HCT116 (cell line): ENCODE results near the gene SLC6A19. TPM values are rescaled to one million over a fixed set of nuclear protein-coding genes. Genes with fewer than 3 reads are reported as not detected.

Experiments used
- ATAC-seq: fragments of 200-7000 bp; cut with Tn5 transposase; 2 replicates; pipeline ENCODE4 v1.9.1; 2020; ENCODE audit warnings: mild to moderate bottlenecking, moderate library complexity
- BruUV-seq: library from RNA; stranded (reverse); fragments of 400-500 nt; replicated peaks from 2 replicates; lab custom pipeline; 2021; lab: Mats Ljungman, UMichigan
- CTCF ChIA-PET: fragments of 300-600 bp; sonication (Branson Sonifier 250); formaldehyde crosslinking; loops from one replicate; lab custom pipeline; 2021; ENCODE audit warnings: antibody characterized with exemption; lab: Charles Lee
- POLR2A ChIA-PET: fragments of 300-600, 350-600 bp; sonication (Branson Sonifier 250); formaldehyde crosslinking; loops from one replicate; lab custom pipeline; 2021; ENCODE audit warnings: antibody characterized with exemption; lab: Charles Lee
- RAD21 ChIA-PET, 2 experiments: fragments of 300-600 bp; sonication (Branson Sonifier 250); formaldehyde crosslinking; loops; one replicate each; lab custom pipeline; 2023; ENCODE audit warnings: low total read pairs in 2 of 2; ENCODE audit not compliant: uncharacterized antibody in 2 of 2, unreplicated experiment in 2 of 2, low non-redundant PET in 1 of 2; lab: Charles Lee
- DNase-seq: peaks from one replicate; pipeline ENCODE4 v3.0.0-alpha.2; 2010; ENCODE audit warnings: low read depth, low spot score
- H2AFZ ChIP-seq: fragments of 200-600 bp; shearing (Covaris generic), sonication (generic); 2 replicates; pipeline ENCODE4 v1.6.1; 2017; ENCODE audit warnings: low read depth, mixed run types, mixed read lengths, antibody characterized with exemption, low read length; ENCODE audit not compliant: poor library complexity, severe bottlenecking
- H3K27ac ChIP-seq: 2 replicates; pipeline ENCODE4 v1.5.1; 2012; ENCODE audit warnings: low read depth, low read length
- H3K27me3 ChIP-seq: fragments of 200-600 bp; sonication (generic); 2 replicates; pipeline ENCODE4 v1.6.1; 2016; ENCODE audit warnings: mixed run types, low read length, mixed read lengths; ENCODE audit not compliant: insufficient read depth
- H3K36me3 ChIP-seq, 2 experiments: fragments of 200-500 bp in 1 of 2; fragments of 200-600 bp in 1 of 2; sonication (Bioruptor generic) in 1 of 2; sonication (generic) in 1 of 2; 2 replicates each; pipeline versions ENCODE4 v1.5.1 to v1.6.1; 2014 to 2016; ENCODE audit warnings: low read length in 2 of 2, inconsistent platforms in 1 of 2, mixed read lengths in 1 of 2, mixed run types in 1 of 2; ENCODE audit not compliant: insufficient read depth in 2 of 2, control insufficient read depth in 1 of 2
- H3K4me1 ChIP-seq, 2 experiments: fragments of 200-600 bp in 1 of 2; sonication (generic) in 1 of 2; 2 replicates each; pipeline versions ENCODE4 v1.5.1 to v1.6.1; 2012 to 2017; ENCODE audit warnings: low read length in 2 of 2, inconsistent platforms in 1 of 2, mild to moderate bottlenecking in 1 of 2, mixed read lengths in 1 of 2, mixed run types in 1 of 2, moderate library complexity in 1 of 2; ENCODE audit not compliant: insufficient read depth in 2 of 2, control insufficient read depth in 1 of 2
- H3K4me2 ChIP-seq: fragments of 200-600 bp; sonication (generic); 2 replicates; pipeline ENCODE4 v1.6.1; 2017; ENCODE audit warnings: mixed run types, low read length, mixed read lengths
- H3K4me3 ChIP-seq, 2 experiments: fragments of 200-600 bp in 1 of 2; sonication (generic) in 1 of 2; replicated peaks in 1 of 2; 2 replicates each; pipeline ENCODE4 v1.5.1; 2011 to 2016; ENCODE audit warnings: low read length in 2 of 2, control low read depth in 1 of 2, low read depth in 1 of 2, mild to moderate bottlenecking in 1 of 2, mixed read lengths in 1 of 2, mixed run types in 1 of 2
- H3K79me2 ChIP-seq: fragments of 200-600 bp; sonication (generic); 2 replicates; pipeline ENCODE4 v1.6.1; 2017; ENCODE audit warnings: mild to moderate bottlenecking, mixed run types, low read length, moderate library complexity, mixed read lengths; ENCODE audit not compliant: insufficient read depth
- H3K9ac ChIP-seq: fragments of 200-600 bp; sonication (generic); 2 replicates; pipeline ENCODE4 v1.6.1; 2016; ENCODE audit warnings: low read length, mixed read lengths
- H3K9me2 ChIP-seq: fragments of 200-600 bp; sonication (generic), shearing (Covaris generic); 2 replicates; pipeline ENCODE4 v1.6.1; 2017; ENCODE audit warnings: mixed run types, mild to moderate bottlenecking, moderate library complexity; ENCODE audit not compliant: insufficient read depth
- H3K9me3 ChIP-seq, 2 experiments: fragments of 200-500 bp in 1 of 2; fragments of 200-600 bp in 1 of 2; sonication (Bioruptor generic) in 1 of 2; sonication (generic) in 1 of 2; 2 replicates each; pipeline ENCODE4 v1.6.1; 2014 to 2017; ENCODE audit warnings: low read length in 2 of 2, mixed read lengths in 2 of 2, inconsistent platforms in 1 of 2, low read depth in 1 of 2, mild to moderate bottlenecking in 1 of 2, mixed run types in 1 of 2, moderate library complexity in 1 of 2; ENCODE audit not compliant: control insufficient read depth in 1 of 2, insufficient read depth in 1 of 2
- H4K20me1 ChIP-seq: fragments of 200-600 bp; sonication (generic), shearing (Covaris generic); 2 replicates; pipeline ENCODE4 v1.6.1; 2017; ENCODE audit warnings: mixed run types, mild to moderate bottlenecking, moderate library complexity; ENCODE audit not compliant: insufficient read depth
- ATF3 ChIP-seq: IDR thresholded peaks from 2 replicates; pipeline ENCODE4 v1.6.1; 2012
- CBX3 ChIP-seq: IDR thresholded peaks from 2 replicates; pipeline ENCODE4 v1.6.1; 2012; ENCODE audit warnings: low read depth
- CEBPB ChIP-seq: IDR thresholded peaks from 2 replicates; pipeline ENCODE4 v1.6.1; 2012; ENCODE audit warnings: low read depth
- CTCF ChIP-seq, 3 experiments: fragments of 200-600 bp in 1 of 3; sonication (generic) in 1 of 3; IDR thresholded peaks in 2 of 3; conservative IDR thresholded peaks in 1 of 3; 2 replicates each; pipeline ENCODE4 v1.5.1; 2012 to 2017; ENCODE audit warnings: low read depth in 2 of 3, low read length in 2 of 3, antibody characterized with exemption in 1 of 3, borderline replicate concordance in 1 of 3, control low read depth in 1 of 3, mild to moderate bottlenecking in 1 of 3, mixed read lengths in 1 of 3, mixed run types in 1 of 3, moderate library complexity in 1 of 3; ENCODE audit not compliant: insufficient read depth in 1 of 3
- EGR1 ChIP-seq: IDR thresholded peaks from 2 replicates; pipeline ENCODE4 v1.6.1; 2012; ENCODE audit warnings: low read depth
- EZH2 ChIP-seq: fragments of 200-600 bp; sonication (generic); IDR thresholded peaks from 2 replicates; pipeline ENCODE4 v1.6.1; 2017; ENCODE audit warnings: antibody characterized with exemption, mixed run types
- EZH2phosphoT487 ChIP-seq: fragments of 200-600 bp; IDR thresholded peaks from 2 replicates; pipeline ENCODE4 v1.6.1; 2018; ENCODE audit warnings: antibody characterized with exemption, borderline replicate concordance
- FOSL1 ChIP-seq: IDR thresholded peaks from 2 replicates; pipeline ENCODE4 v1.6.1; 2012; ENCODE audit warnings: low read depth
- JUND ChIP-seq: IDR thresholded peaks from 2 replicates; pipeline ENCODE4 v1.6.1; 2012
- MAX ChIP-seq: IDR thresholded peaks from 2 replicates; pipeline ENCODE4 v1.6.1; 2012
- POLR2AphosphoS5 ChIP-seq: IDR thresholded peaks from 2 replicates; pipeline ENCODE4 v1.6.1; 2011; ENCODE audit warnings: mild to moderate bottlenecking, low read depth, low read length, moderate library complexity
- RAD21 ChIP-seq: IDR thresholded peaks from 2 replicates; pipeline ENCODE4 v1.6.1; 2012; ENCODE audit warnings: low read depth, mild to moderate bottlenecking
- SP1 ChIP-seq: IDR thresholded peaks from 2 replicates; pipeline ENCODE4 v1.6.1; 2012; ENCODE audit warnings: low read depth
- YY1 ChIP-seq: IDR thresholded peaks from 2 replicates; pipeline ENCODE4 v1.6.1; 2011; ENCODE audit warnings: low read length, low read depth, moderate library complexity, mild to moderate bottlenecking; ENCODE audit not compliant: insufficient replicate concordance; ENCODE audit errors: extremely low read depth
- intact Hi-C: fragments of 100-400 bp; cut with micrococcal nuclease; formaldehyde crosslinking; loops from 2 replicates; pipeline ENCODE4 v1.10.0; 2022
- total RNA-seq: library from RNA; stranded (reverse); gene quantifications from one replicate; pipeline ENCODE4 v1.2.1, GENCODE V29; 2021; ENCODE audit not compliant: unreplicated experiment

The SLC6A19 gene
- total RNA-seq, 1 experiment from 2014 or later, result not detected

DNA sequence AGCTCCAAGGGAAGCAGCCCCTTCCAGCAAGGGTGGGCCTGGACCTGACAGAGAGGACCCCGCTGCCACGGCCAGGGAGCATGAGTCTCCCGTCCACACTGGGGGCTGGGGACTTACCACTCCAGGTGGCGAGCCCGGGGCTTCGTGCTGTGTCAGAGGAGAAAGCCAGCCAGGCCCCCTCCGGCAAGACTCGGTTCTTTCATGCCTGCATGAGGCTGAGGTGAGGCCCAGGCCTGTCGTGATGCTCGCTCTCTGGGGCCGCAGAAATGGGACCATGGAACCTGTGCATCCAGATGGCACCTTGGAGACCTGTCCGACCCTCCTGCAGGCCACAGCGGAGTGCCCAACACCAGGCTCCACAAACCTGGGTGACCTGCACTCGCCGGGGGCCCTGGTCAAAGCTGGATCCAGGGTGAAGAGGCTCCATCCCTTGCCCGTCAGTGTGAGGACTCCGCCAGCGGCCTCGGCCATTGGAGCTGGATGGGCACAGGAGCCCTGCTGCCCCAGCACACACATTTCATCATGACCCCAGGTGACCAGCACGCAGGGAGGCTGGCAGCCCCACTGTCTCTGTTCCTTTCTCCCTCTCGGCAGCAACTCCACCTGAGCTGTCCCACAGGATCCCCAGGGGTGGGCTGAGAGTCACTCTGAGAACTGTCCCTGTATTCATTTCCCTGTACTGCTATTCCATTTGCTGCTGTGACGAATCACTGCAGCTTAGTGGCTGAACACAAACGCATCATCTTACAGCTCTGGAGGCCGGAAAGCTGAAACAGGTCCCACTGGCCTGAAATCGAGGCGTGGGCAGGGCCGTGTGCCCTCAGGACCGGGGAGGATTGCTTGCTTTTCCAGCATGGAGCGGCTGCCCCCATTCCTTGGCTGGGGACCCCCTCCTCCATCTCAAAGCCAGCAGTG, 48.2 kb downstream of the SLC6A19 start:
- Histone ChIP-seq H3K27ac (no peak overlapping the region), H3K9me3 (no peaks in the 10 kb centered on the region), H3K4me1 (peaks cover 0 to 2% of the 10 kb centered on the region in 2 experiments; a peak in 1 of 4 replicates), H3K9me2 (no peaks in the 10 kb centered on the region), H3K4me2 (no peak overlapping the region), H3K9ac (no peak overlapping the region), H3K4me3 (no peak overlapping the region), H2AFZ (no peak overlapping the region), H3K36me3 (no peaks in the 10 kb centered on the region), H3K79me2 (no peaks in the 10 kb centered on the region), H3K27me3 (no peaks in the 10 kb centered on the region), H4K20me1 (no peaks in the 10 kb centered on the region)
- no TSS peak for BruUV-seq
- ChIA-PET POLR2A (no interaction called here), CTCF (interaction anchor here (0.6 kb wide), 1 partner anchor 41 kb away, joined by 3 read pairs; no protein-coding TSS in a partner anchor), RAD21 (interaction anchor here in 1 of 2 experiments (0.6 kb wide), 1 partner anchor 138 kb away, joined by 3 read pairs; no protein-coding TSS in a partner anchor)
- DNase-seq (no peak), ATAC-seq (no peak)
- intact Hi-C loops, result no loop called here
- TF ChIP-seq MAX, result no peak

DNA sequence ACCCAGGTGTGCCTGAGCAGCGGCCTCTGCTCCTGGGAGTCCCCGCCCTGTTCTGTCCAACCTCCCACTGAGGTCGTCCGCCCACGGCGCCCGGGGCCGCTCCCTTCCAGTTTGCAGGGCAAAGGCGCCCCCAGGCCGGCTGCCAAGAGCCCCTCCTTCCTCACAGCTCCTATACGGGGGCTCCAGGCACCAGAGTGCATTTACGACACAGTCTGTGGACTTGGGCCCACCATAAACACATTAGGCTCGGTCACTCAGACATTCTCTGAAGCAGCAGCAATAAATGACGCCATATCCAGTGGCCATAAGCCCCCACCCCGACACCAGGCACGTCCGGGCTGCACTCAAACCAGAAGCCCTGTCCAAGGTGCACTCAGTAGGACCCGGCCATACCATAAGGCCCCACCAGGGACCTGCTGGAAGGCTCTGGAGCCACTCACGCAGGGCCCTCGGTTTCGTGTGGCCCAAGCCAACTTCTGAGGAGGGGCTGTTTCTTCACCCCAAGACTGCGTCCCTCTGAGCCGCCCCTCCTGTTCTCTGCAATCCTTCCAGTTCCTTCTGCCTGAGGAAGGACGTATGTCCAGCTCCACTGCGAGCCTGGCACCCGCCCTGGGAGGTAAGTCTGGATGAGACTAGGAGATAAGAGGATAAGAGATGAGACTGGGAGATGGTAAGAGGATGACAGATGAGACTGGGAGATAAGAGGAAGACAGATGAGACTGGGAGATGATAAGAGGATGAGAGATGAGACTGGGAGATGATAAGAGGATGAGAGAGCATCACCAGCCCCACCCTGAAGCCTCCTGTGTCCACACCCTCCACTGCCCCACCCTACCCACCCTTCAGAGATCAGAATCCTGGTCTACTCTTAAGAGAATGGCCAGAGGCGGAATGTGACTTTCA, 50.5 kb downstream of the SLC6A19 start:
- ATAC-seq, result no peak
- no peak overlapping the region for H3K27ac ChIP-seq
- intact Hi-C loops, result no loop called here
- no peaks in the 10 kb centered on the region for H3K36me3 ChIP-seq
- H3K9me3 ChIP-seq, result no peaks in the 10 kb centered on the region
- no peak for DNase-seq
- no peak overlapping the region for H3K4me2 ChIP-seq
- BruUV-seq, result no TSS peak
- no peak overlapping the region for H2AFZ ChIP-seq
- H3K27me3 ChIP-seq, result no peaks in the 10 kb centered on the region
- ChIA-PET POLR2A (no interaction called here), RAD21 (no interaction called here), CTCF (no interaction called here)
- H3K9ac ChIP-seq, result no peak overlapping the region
- peaks cover 0 to 2% of the 10 kb centered on the region in 2 experiments; a peak in 1 of 4 replicates for H3K4me1 ChIP-seq
- H3K4me3 ChIP-seq, result no peak overlapping the region
- no peaks in the 10 kb centered on the region for H3K79me2 ChIP-seq
- H4K20me1 ChIP-seq, result no peaks in the 10 kb centered on the region
- no peak for TF ChIP-seq EGR1
- no peak for TF ChIP-seq EZH2phosphoT487
- no peak for TF ChIP-seq CBX3
- TF ChIP-seq EZH2, result no peak
- no peak for TF ChIP-seq FOSL1
- no peak for TF ChIP-seq YY1
- TF ChIP-seq CEBPB, result no peak
- no peak for TF ChIP-seq POLR2AphosphoS5
- TF ChIP-seq SP1, result no peak
- TF ChIP-seq MAX, result no peak
- TF ChIP-seq CTCF (IDR thresholded peaks at IDR 0.05 in 2 of 3, conservative IDR thresholded peaks at IDR 0.05 in 1 of 3; ENCODE audit: borderline replicate concordance in 1 of 3, insufficient read depth in 1 of 3, low read depth in 2 of 3, low read length in 2 of 3), result no peak
- TF ChIP-seq ATF3, result no peak
- no peak for TF ChIP-seq RAD21
- no peak for TF ChIP-seq JUND
- TF ChIP-seq, all 23 proteins: peak for 0
- H3K9me2 ChIP-seq, result no peaks in the 10 kb centered on the region
